GM18498 (cell line): ENCODE data around the gene AICDA.

Experiments
- ATAC-seq: cut with Tn5 transposase; IDR thresholded peaks from one replicate; pipeline ENCODE4 v1.9.1; 2021; ENCODE audit warnings: mild to moderate bottlenecking, moderate library complexity; ENCODE audit not compliant: unreplicated experiment

AICDA gene

GRCh38 chr12:8559676-8560075, 53.0 kb downstream of the AICDA start:
- ATAC-seq = no peak

GRCh38 chr12:8556531-8557097, 56.0 kb downstream of the AICDA start:
- no peak for ATAC-seq

GRCh38 chr12:8554451-8555195, 58.0 kb downstream of the AICDA start:
- ATAC-seq = no peak

DNA sequence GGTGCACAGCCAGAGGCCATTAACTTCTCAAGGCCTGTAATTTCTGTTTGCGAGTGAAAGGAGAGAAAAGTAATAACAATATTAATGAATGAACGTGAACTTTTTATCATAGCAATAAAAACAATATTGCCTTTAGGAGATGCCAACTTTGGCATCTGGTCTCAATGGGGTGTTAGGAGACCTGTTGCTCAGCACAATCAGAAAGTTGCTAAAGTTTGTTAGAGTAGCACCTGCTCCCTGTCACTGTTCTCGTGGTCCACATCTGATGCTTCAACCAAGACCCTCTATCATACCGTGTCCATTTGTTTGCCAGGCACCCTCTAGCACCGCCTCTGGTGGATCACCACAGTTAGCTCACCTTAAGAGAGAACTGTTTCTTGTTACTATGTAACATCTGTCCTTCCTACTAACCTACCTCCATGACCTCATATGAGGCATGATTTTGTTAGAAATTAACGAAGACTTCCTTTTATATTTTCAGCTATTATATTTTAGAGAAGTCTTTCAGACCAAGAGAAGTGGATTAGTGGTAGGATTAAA, 59.5 kb downstream of the AICDA start:
- no peak for ATAC-seq
